Measurements from ENCODE around the gene EMID1.

Gene EMID1

DNA sequence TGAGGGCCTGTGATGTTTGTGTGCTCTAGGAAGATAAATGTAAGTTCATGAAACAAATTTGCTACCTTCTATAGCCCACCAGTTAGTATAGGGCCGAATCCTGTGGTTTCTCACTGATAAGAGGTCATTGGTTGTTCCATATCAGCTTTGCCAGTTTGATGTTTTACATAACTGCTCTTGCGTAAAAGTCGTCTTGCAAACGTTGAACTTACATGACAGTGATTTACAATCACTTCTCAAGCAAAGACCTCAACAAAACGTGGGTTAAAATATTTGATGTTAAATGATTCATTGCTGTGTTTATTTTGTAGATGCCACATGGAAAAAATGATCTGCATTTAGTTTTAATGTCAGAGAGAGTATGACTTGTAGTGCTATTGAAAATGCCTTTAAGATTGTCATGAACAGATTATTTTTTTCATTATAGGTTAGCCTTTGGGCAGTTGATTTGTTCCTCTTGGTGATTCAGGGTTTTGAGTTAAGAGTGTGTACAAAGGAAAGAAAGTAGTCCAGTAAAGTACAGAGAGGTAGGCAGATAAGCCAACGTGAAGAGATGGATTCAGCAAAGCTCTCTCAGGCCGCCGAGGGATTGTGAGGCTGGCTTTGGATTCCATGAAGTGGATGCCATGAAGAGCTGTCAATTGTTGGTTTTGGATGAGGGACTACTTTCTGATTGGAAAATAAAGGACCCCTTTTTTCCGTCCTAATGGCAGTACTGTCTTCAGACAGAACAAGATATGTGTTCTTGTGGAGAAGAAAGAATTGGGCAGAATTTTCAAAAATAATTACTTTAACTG, 65.0 kb downstream of the EMID1 start:
- no peaks in the 10 kb centered on the region for H3K27me3 ChIP-seq (ENCODE audit: control insufficient read depth, insufficient read depth, low read length)
- no peaks in the 10 kb centered on the region for H3K4me1 ChIP-seq (ENCODE audit: control insufficient read depth, insufficient read depth, low read length)
- no peaks in the 10 kb centered on the region for H3K9me3 ChIP-seq (ENCODE audit: control insufficient read depth, insufficient read depth, low read length)
- DNase-seq (ENCODE audit: low read depth, low spot score): no peak
- H3K36me3 ChIP-seq (ENCODE audit: control insufficient read depth, insufficient read depth, low read length): peaks cover 15% of the 10 kb centered on the region; the same call in 1 of the 2 replicates
- H3K27ac ChIP-seq (ENCODE audit: low read length): no peak overlapping the region
- H3K4me3 ChIP-seq (ENCODE audit: low read length): no peak overlapping the region
- WGBS (ENCODE audit: insufficient coverage, insufficient read length): no CpG with 5 or more reads among the region's 9 CpGs

DNA sequence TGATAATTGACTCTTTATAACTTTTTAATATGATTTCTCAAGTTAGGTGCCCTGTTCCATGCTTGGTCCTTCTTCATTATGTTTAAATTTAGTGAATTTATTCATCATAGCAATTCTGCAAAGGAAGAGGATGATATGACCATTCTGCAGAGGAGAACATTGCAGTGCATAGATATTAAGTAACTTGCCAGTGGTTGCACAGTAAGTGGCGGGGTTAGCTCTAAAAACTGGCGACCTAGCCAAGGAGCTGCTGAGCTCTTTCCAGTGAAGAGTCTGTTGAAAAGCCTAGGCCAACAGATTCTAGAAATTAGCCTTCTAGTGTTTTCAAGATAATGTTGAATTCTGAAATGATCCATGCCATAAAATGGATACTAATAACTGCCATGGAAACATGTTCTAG, 66.9 kb downstream of the EMID1 start:
- no peaks in the 10 kb centered on the region for H3K9me3 ChIP-seq (ENCODE audit: control insufficient read depth, insufficient read depth, low read length)
- no peaks in the 10 kb centered on the region for H3K4me1 ChIP-seq (ENCODE audit: control insufficient read depth, insufficient read depth, low read length)
- H3K4me3 ChIP-seq (ENCODE audit: low read length): no peak overlapping the region
- no peak for DNase-seq (ENCODE audit: low read depth, low spot score)
- no peak overlapping the region for H3K27ac ChIP-seq (ENCODE audit: low read length)
- H3K27me3 ChIP-seq (ENCODE audit: control insufficient read depth, insufficient read depth, low read length): no peaks in the 10 kb centered on the region
- peaks cover 20% of the 10 kb centered on the region; the same call in 1 of the 2 replicates for H3K36me3 ChIP-seq (ENCODE audit: control insufficient read depth, insufficient read depth, low read length)
- no CpG with 5 or more reads among the region's 2 CpGs for WGBS (ENCODE audit: insufficient coverage, insufficient read length)

DNA sequence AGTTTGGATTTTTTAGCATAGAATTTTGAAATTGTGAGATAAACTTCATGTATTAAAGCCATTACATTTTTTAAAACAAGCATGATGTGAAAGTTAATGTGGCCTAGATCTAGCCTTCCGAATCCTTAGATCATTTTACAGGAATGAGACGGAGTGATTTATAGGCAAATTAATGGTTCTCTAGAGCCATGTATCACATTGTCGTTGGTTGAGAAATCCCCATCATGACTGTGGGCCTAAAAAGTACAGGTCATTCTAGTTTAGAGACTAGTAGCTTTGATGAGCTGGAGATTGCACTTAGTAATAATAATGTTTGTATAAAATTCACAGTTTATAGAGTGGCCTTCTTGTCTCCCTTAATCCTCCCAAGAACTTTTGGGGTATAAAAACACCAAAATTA, 69.5 kb downstream of the EMID1 start:
- no peak for DNase-seq (ENCODE audit: low read depth, low spot score)
- Histone ChIP-seq H3K4me3 (ENCODE audit: low read length) (no peak overlapping the region), H3K36me3 (ENCODE audit: control insufficient read depth, insufficient read depth, low read length) (peaks cover 38% of the 10 kb centered on the region; the same call in 1 of the 2 replicates), H3K9me3 (ENCODE audit: control insufficient read depth, insufficient read depth, low read length) (no peaks in the 10 kb centered on the region), H3K4me1 (ENCODE audit: control insufficient read depth, insufficient read depth, low read length) (no peaks in the 10 kb centered on the region), H3K27me3 (ENCODE audit: control insufficient read depth, insufficient read depth, low read length) (no peaks in the 10 kb centered on the region), H3K27ac (ENCODE audit: low read length) (no peak overlapping the region)
- no CpG with 5 or more reads among the region's 3 CpGs for WGBS (ENCODE audit: insufficient coverage, insufficient read length)

DNA sequence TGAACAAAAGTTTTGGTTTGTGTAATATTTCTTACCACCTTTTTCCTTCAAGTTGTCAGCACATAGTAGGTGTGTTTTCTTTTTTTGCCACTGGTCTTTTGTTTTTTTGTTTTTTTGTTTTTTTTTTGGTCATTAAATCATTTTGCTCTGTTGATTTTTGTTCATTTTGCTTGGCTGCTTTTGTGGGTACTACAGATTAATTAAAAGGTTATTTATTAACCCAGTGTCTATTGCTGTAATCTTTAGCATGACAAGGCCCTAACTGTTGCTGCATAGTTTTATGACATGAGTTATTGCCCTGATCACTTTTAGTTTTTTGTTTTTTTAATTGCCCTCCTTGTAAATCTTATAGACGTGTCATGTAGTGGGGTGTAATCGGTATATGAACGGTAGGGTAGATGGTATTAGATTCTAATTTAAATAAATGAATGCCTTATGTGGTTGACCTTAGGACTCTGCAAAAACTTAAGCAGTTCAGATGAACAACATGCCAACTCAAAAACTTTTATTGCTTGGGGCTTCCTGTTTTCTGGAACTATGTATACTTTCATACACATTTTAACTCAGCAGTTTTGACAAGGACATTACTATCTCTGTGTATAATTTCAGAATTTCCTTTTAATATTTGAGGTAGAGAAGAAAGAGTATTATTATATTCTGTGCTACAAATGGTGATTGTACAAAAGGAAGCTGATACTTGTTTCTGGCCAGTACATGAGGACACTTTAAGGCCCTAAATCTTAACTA, 70.3 kb downstream of the EMID1 start:
- DNase-seq (ENCODE audit: low read depth, low spot score): no peak
- H3K4me1 ChIP-seq (ENCODE audit: control insufficient read depth, insufficient read depth, low read length): no peaks in the 10 kb centered on the region
- no peaks in the 10 kb centered on the region for H3K9me3 ChIP-seq (ENCODE audit: control insufficient read depth, insufficient read depth, low read length)
- no peak overlapping the region for H3K27ac ChIP-seq (ENCODE audit: low read length)
- no peaks in the 10 kb centered on the region for H3K27me3 ChIP-seq (ENCODE audit: control insufficient read depth, insufficient read depth, low read length)
- 100% methylated on average over 3 of the region's 3 CpGs for WGBS (ENCODE audit: insufficient coverage, insufficient read length)
- no peak overlapping the region for H3K4me3 ChIP-seq (ENCODE audit: low read length)
- H3K36me3 ChIP-seq (ENCODE audit: control insufficient read depth, insufficient read depth, low read length): peaks cover 38% of the 10 kb centered on the region; the same call in 1 of the 2 replicates

- WGBS (ENCODE audit: insufficient coverage, insufficient read length): no CpG with 5 or more reads among the region's 1 CpG
- H3K36me3 ChIP-seq (ENCODE audit: control insufficient read depth, insufficient read depth, low read length): peaks cover 41% of the 10 kb centered on the region; the same call in 1 of the 2 replicates
- H3K4me3 ChIP-seq (ENCODE audit: low read length): no peak overlapping the region
- H3K27ac ChIP-seq (ENCODE audit: low read length): no peak overlapping the region
- H3K9me3 ChIP-seq (ENCODE audit: control insufficient read depth, insufficient read depth, low read length): no peaks in the 10 kb centered on the region
- no peaks in the 10 kb centered on the region for H3K27me3 ChIP-seq (ENCODE audit: control insufficient read depth, insufficient read depth, low read length)
- H3K4me1 ChIP-seq (ENCODE audit: control insufficient read depth, insufficient read depth, low read length): no peaks in the 10 kb centered on the region
- DNase-seq (ENCODE audit: low read depth, low spot score): no peak
Measured at GRCh38 chr22:29277927-29278326, 72.2 kb downstream of the EMID1 start.

DNA sequence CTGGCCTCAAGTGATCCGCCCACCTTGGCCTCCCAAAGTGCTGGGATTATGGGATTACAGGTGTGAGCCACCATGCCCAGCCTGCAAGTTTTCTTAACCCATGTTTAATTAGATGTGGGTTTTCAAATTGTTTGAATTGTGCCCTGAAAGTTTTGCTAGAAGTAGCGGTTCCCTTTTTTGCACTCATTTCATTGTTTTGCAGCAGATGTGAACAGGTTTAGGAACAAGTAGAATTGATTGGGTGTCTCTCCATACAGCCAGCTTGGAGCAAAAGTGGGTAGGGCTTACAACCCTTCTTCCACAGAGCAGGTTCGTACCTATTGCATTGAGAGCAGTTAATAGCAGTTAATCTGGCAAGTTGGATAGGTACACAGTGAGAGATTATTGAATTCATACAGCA, 78.5 kb downstream of the EMID1 start:
- Histone ChIP-seq H3K27me3 (ENCODE audit: control insufficient read depth, insufficient read depth, low read length) (no peaks in the 10 kb centered on the region), H3K4me3 (ENCODE audit: low read length) (no peak overlapping the region), H3K27ac (ENCODE audit: low read length) (no peak overlapping the region), H3K4me1 (ENCODE audit: control insufficient read depth, insufficient read depth, low read length) (no peaks in the 10 kb centered on the region), H3K9me3 (ENCODE audit: control insufficient read depth, insufficient read depth, low read length) (no peaks in the 10 kb centered on the region), H3K36me3 (ENCODE audit: control insufficient read depth, insufficient read depth, low read length) (peaks cover 41% of the 10 kb centered on the region)
- no CpG with 5 or more reads among the region's 3 CpGs for WGBS (ENCODE audit: insufficient coverage, insufficient read length)
- DNase-seq (ENCODE audit: low read depth, low spot score): no peak

DNA sequence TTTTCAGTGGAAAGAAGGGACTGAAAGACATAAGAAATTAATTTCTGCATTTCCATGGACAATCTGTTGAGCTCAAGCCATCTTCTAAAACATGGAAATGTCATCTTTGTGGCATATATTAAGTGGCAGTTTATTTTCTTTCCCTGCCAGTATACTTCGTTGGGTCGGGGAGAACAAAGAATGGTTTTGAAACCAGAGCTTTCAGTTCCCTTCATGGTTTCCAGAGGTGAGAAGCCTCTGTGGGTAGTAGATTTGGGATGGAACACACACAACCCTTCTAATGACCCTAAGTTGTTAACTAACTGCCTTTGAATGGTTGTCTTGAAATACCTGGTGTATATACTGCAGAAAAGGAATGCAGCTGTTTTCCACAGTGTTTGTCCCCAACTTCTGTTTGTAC, 83.1 kb downstream of the EMID1 start:
- no CpG with 5 or more reads among the region's 2 CpGs for WGBS (ENCODE audit: insufficient coverage, insufficient read length)
- peaks cover 47% of the 10 kb centered on the region for H3K36me3 ChIP-seq (ENCODE audit: control insufficient read depth, insufficient read depth, low read length)
- H3K9me3 ChIP-seq (ENCODE audit: control insufficient read depth, insufficient read depth, low read length): no peaks in the 10 kb centered on the region
- DNase-seq (ENCODE audit: low read depth, low spot score): no peak
- H3K4me3 ChIP-seq (ENCODE audit: low read length): no peak overlapping the region
- no peaks in the 10 kb centered on the region for H3K27me3 ChIP-seq (ENCODE audit: control insufficient read depth, insufficient read depth, low read length)
- no peak overlapping the region for H3K27ac ChIP-seq (ENCODE audit: low read length)
- H3K4me1 ChIP-seq (ENCODE audit: control insufficient read depth, insufficient read depth, low read length): no peaks in the 10 kb centered on the region

DNA sequence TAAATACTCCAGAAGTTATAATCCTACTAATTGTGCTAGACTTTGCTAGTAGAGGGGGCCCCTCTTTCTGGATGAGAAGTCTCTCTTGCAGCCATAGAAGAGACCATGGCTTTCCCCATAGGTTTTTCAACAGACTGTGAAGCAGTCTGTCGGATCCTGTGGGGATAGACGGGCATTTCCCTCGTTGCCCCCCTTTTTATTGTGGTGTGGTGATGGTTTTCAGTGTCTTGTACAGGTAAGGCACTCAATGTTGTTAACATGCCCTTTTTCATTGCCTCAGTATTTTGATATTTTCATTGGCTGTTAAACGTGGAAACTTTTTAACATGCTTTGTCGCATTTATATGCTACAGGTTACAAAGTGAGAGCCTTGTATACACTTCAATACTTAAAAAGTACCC, 84.4 kb downstream of the EMID1 start:
- no CpG with 5 or more reads among the region's 5 CpGs for WGBS (ENCODE audit: insufficient coverage, insufficient read length)
- peaks cover 38% of the 10 kb centered on the region for H3K36me3 ChIP-seq (ENCODE audit: control insufficient read depth, insufficient read depth, low read length)
- H3K27ac ChIP-seq (ENCODE audit: low read length): no peak overlapping the region
- no peaks in the 10 kb centered on the region for H3K9me3 ChIP-seq (ENCODE audit: control insufficient read depth, insufficient read depth, low read length)
- no peaks in the 10 kb centered on the region for H3K27me3 ChIP-seq (ENCODE audit: control insufficient read depth, insufficient read depth, low read length)
- no peak for DNase-seq (ENCODE audit: low read depth, low spot score)
- no peaks in the 10 kb centered on the region for H3K4me1 ChIP-seq (ENCODE audit: control insufficient read depth, insufficient read depth, low read length)
- no peak overlapping the region for H3K4me3 ChIP-seq (ENCODE audit: low read length)

GRCh38 chr22:29291215-29291614, 85.5 kb downstream of the EMID1 start:
- Histone ChIP-seq H3K27ac (ENCODE audit: low read length) (no peak overlapping the region), H3K36me3 (ENCODE audit: control insufficient read depth, insufficient read depth, low read length) (peaks cover 42% of the 10 kb centered on the region), H3K27me3 (ENCODE audit: control insufficient read depth, insufficient read depth, low read length) (no peaks in the 10 kb centered on the region), H3K9me3 (ENCODE audit: control insufficient read depth, insufficient read depth, low read length) (no peaks in the 10 kb centered on the region), H3K4me3 (ENCODE audit: low read length) (no peak overlapping the region), H3K4me1 (ENCODE audit: control insufficient read depth, insufficient read depth, low read length) (no peaks in the 10 kb centered on the region)
- no CpG with 5 or more reads among the region's 7 CpGs for WGBS (ENCODE audit: insufficient coverage, insufficient read length)
- no peak for DNase-seq (ENCODE audit: low read depth, low spot score)

GRCh38 chr22:29292379-29292778, 86.7 kb downstream of the EMID1 start:
- Histone ChIP-seq H3K9me3 (ENCODE audit: control insufficient read depth, insufficient read depth, low read length) (no peaks in the 10 kb centered on the region), H3K4me3 (ENCODE audit: low read length) (no peak overlapping the region), H3K27me3 (ENCODE audit: control insufficient read depth, insufficient read depth, low read length) (no peaks in the 10 kb centered on the region), H3K36me3 (ENCODE audit: control insufficient read depth, insufficient read depth, low read length) (peaks cover 46% of the 10 kb centered on the region), H3K27ac (ENCODE audit: low read length) (no peak overlapping the region), H3K4me1 (ENCODE audit: control insufficient read depth, insufficient read depth, low read length) (no peaks in the 10 kb centered on the region)
- no peak for DNase-seq (ENCODE audit: low read depth, low spot score)

Measured in iPS DF 6.9 (cell line).